Hematopoietic multipotent progenitor cell treated with erythropoietin and hydrocortisone succinate and interleukin-3 and kit ligand, for 8 days (in vitro differentiated cells): ENCODE results near the gene ZBED2.
A peak's percentile ranks its signal among the peaks of the same experiment; 100 is the strongest.
"Not testable (repeated sequence)": the region's sequence is repeated elsewhere in the genome, so short reads cannot be mapped to it uniquely, and the experiment has no call there.

ENCODE experiments used
- DNase-seq: peaks from one replicate; pipeline ENCODE4 v3.0.0-alpha.2; 2015

The ZBED2 gene

DNA sequence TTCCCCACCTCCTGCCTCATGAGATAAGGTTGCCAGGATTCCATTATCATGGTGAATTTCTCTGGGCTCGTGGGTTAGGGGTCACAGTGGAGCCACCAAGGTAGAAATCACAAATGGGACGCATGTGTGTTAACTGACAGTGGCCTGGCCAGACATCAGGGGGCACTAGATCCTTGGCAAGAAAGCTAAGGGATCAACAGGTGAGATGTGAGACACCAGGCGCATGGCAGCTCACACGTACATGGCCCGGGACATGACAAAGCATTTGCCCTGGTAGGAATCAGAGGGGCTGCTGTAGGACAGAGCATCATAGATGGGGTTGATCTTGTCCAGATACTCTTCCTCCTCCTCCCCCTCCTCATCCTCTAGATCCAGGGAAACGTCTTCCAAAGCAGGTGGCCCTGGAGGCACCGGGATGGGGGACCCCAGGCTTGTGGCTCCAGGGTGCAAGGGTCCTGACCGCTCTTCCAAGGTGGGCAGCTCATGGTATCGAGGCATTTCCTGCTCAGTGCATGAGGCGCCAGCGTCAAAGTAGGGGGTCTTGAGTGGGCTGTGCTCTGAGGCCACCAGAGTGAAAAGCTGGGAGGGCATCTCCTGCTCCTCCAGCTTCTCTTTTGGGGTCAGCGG is 24.6 kb downstream of the ZBED2 start:
- DNase-seq, result no peak

DNA sequence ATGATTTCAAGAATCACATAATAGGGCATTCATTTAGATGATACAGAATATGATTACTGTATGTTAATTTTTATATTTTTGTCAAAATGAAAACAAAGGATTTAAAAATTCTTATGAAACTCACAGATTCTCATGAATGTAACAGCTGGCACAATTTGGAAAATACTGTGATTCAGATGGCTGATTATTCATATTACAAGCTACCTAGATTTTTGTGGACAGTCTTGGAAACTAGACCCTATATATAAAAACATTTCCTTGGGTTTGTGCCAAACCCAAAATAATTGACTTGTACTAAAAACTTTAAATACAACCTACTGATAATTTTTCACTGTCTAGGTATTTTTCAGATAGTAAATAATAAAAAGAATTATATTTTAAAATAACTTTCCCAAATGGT is 26.2 kb downstream of the ZBED2 start:
- DNase-seq, result no peak

DNA sequence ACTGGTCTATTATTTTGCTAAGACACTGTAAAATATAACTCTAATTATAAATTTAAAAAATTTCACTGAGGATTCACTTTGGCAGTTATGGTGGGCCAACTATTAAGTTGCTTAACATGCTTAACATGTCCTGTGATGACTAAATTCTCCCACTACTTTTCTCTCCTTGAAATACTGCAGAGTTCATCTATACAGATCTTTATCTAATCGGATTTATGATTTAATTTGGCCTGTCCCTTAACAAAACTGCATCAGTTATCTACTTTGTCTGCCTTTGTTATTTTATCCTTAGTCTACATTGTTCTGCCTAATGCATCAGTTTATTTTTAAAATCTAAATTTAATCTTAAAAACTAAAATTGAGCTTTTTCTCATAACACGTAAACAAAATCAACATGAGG is 26.8 kb downstream of the ZBED2 start:
- no peak for DNase-seq

DNA sequence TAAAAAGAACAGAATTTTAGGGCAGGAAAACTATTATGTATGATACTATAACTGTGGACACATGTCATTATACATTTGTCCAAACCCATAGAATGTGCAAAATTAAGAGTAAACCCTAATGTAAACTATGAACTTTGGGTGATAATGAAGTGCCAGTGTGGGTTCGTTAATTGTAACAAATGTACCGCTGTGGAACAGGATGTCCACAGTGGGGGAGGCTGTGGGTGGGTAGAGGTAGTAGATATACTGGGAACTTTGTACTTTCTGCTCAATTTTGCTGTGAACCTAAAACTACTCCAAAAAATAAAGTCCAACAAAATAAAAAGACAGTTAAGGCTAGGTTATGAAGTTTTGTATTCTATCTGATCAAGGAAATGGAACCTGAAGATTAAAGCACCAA is 28.3 kb downstream of the ZBED2 start:
- DNase-seq, result no peak

DNA sequence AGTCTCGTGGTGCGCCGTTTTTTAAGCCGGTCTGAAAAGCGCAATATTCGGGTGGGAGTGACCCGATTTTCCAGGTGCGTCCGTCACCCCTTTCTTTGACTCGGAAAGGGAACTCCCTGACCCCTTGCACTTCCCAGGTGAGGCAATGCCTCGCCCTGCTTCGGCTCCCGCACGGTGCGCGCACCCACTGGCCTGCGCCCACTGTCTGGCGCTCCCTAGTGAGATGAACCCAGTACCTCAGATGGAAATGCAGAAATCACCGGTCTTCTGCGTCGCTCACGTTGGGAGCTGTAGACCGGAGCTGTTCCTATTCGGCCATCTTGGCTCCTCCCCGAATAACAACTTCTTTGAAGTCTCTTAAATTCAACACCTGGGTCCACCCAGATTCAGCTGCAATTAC is 33.2 kb downstream of the ZBED2 start:
- DNase-seq, result not testable (repeated sequence)

DNA sequence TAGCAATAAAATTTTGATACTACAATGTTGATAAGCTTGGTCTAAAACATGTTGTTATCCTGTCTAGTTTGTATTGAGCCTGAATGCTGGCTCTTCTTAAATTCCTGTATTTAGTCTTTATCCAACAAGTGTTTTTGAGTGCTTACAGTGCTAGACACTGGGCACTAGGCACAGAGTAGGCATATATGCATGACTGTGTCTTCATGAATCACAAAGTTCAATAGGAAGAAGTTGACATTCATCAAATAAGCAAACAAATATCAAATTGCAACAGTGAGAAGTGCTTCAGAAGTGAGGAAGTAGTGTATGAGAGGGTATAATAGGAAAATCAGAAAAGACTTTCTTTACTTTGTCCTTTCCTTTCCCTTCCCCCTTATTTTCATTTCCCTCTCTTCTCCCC is 46.4 kb downstream of the ZBED2 start:
- no peak for DNase-seq

DNA sequence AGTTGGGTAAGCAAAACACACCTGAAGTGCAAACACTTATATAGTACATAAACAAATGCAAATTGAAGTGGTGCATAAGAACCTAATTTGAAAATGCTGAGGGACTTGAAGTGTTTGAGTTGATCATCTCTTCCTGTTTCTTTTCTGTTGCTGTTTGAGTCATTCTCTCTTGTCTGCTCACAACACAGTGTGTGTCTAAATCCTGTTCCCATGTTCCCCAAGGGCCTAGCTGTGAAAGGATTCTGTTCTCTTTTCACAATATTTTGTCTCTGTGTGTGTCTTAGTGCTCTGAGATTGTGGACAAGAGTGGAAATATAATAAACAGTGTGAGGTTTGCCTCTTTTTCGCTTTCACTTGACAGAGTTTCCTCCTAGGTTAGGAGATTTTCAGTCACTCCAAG is 47.1 kb downstream of the ZBED2 start:
- DNase-seq, result no peak

GRCh38 chr3:111547631-111548030 is 47.5 kb downstream of the ZBED2 start:
- DNase-seq, result peak; percentile 67

DNA sequence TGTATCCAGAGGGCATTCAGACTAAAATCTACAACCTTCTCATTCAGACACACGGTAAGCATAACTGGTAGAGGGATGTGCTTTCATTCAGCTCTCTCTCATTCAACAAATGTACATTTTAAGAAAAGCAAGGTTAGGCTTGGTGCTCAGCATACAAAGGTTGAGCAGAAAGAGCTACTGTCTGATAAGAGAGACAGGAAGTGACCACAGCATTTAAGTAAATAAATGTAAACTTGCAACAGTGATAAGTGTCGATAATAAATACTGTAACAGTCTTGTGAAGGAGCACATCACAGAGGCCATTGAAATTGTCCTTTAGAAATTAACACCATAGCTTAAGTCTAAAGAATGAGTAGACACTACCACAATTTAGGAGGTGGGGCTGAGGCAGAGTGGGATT is 49.8 kb downstream of the ZBED2 start:
- no peak for DNase-seq
